H1 (cell line): ENCODE results near the gene TROAP. TPM values are rescaled to one million over a fixed set of nuclear protein-coding genes. Genes with fewer than 3 reads are reported as not detected.

Experiments used
- ASH2L ChIP-seq: fragments of 200-600, 300-600 bp; sonication (generic); IDR thresholded peaks from one replicate; pipeline ENCODE4 v1.7.1; 2017; ENCODE audit warnings: low read length
- CHD7 ChIP-seq: fragments of 300-600 bp; sonication (generic); IDR thresholded peaks from 2 replicates; pipeline ENCODE4 v1.7.1; 2012; ENCODE audit warnings: low read length, moderate library complexity, mild to moderate bottlenecking, inconsistent platforms; ENCODE audit not compliant: insufficient replicate concordance
- HDAC2 ChIP-seq, 2 experiments: fragments of 300-600 bp in 1 of 2; sonication (generic) in 1 of 2; IDR thresholded peaks; 2 replicates each; pipeline ENCODE4 v1.6.1; 2011 to 2012; ENCODE audit warnings: low read depth in 2 of 2, low read length in 2 of 2, mild to moderate bottlenecking in 2 of 2, moderate library complexity in 2 of 2, borderline replicate concordance in 1 of 2, inconsistent platforms in 1 of 2
- KDM4A ChIP-seq: IDR thresholded peaks from one replicate; pipeline ENCODE4 v1.7.1; 2012; ENCODE audit warnings: low read depth, mild to moderate bottlenecking, moderate library complexity, low read length, inconsistent platforms; ENCODE audit not compliant: severe bottlenecking
- SIX5 ChIP-seq: IDR thresholded peaks from 2 replicates; pipeline ENCODE4 v1.6.1; 2011; ENCODE audit warnings: mild to moderate bottlenecking, low read depth, low read length
- YY1 ChIP-seq: IDR thresholded peaks from 2 replicates; pipeline ENCODE4 v1.6.1; 2011; ENCODE audit warnings: low read depth, mild to moderate bottlenecking, low read length
- polyA plus RNA-seq, 7 experiments: library from polyadenylated mRNA; depleted of rRNA in 3 of 7; stranded (reverse) in 5 of 7; unstranded in 2 of 7; fragments of >200 nt in 5 of 7; fragments of 200-250 nt in 2 of 7; gene quantifications; 1 replicate in 5 of 7; 2 replicates in 1 of 7; 4 replicates in 1 of 7; pipeline versions ENCODE4 v1.2.1 to v1.2.3, GENCODE V29; 2011 to 2013; ENCODE audit warnings: missing spikeins in 2 of 7, mixed read lengths in 2 of 7
- total RNA-seq: library from RNA; stranded (reverse); fragmentation: NEBNext Ultra II Directional; extraction: Animal tissue kit (Norgen Biotek cat#: 25700); gene quantifications from 2 replicates; pipeline ENCODE4 v1.2.1, GENCODE V29; 2021
- TF ChIP-seq, protein P1 (sequence below): IDR thresholded peaks from 2 replicates; pipeline ENCODE4 v1.6.1; 2012; ENCODE audit warnings: inconsistent platforms

The TROAP gene
- total and polyA plus RNA-seq, 2 of the 8 experiments (the other 6 are each of a cell fraction or from before 2014, with no cell fraction given), result 36.7 to 52.0 TPM

- TF ChIP-seq CHD7, result no peak
- peak; percentile 35 for TF ChIP-seq ASH2L
- TF ChIP-seq, protein P1, sequence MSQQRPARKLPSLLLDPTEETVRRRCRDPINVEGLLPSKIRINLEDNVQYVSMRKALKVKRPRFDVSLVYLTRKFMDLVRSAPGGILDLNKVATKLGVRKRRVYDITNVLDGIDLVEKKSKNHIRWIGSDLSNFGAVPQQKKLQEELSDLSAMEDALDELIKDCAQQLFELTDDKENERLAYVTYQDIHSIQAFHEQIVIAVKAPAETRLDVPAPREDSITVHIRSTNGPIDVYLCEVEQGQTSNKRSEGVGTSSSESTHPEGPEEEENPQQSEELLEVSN, result peak; percentile 6
- peak; percentile 61; the same call in 1 of the 2 replicates for TF ChIP-seq YY1
- peak; percentile 96 for TF ChIP-seq KDM4A
- TF ChIP-seq HDAC2 (IDR thresholded peaks at IDR 0.05; ENCODE audit: borderline replicate concordance in 1 of 2, low read depth in 2 of 2, low read length in 2 of 2), result 0 out of 4 replicates have a peak, but pooled peaks of 1 of the 2 experiments have one; percentile 19
- no peak for TF ChIP-seq SIX5
Observed at GRCh38 chr12:49296836-49297694, 26.0 kb upstream of the TROAP start (continued).
